ENCODE data around the gene WWOX. TPM values are rescaled to one million over a fixed set of nuclear protein-coding genes. Genes with fewer than 3 reads are reported as not detected.

The WWOX gene
- total RNA-seq, 6 experiments from 2014 or later, result 13.0 to 24.3 (median 16.5) TPM

GRCh38 chr16:78125112-78125844 is 25.8 kb downstream of the WWOX start:
- TF ChIP-seq POLR2A (IDR thresholded peaks at IDR 0.05) (no peak), CTCF (IDR thresholded peaks at IDR 0.05) (no peak)
- Histone ChIP-seq H3K27me3 (no peaks in the 10 kb centered on the region), H3K4me1 (peaks cover 0 to 6% (median 0%) of the 10 kb centered on the region in 4 donors), H3K36me3 (no peaks in the 10 kb centered on the region), H3K4me3 (no peak overlapping the region), H3K9me3 (no peaks in the 10 kb centered on the region), H3K27ac (no peak overlapping the region)
- DNase-seq (no peak), ATAC-seq (no peak)
- WGBS (ENCODE audit: insufficient coverage, low coverage, low lambda C conversion rate, missing lambda C conversion rate), result 92% methylated on average over 12 of the region's 15 CpGs
- intact Hi-C loops (cut with DNase I), result loop anchor here (10.0 kb wide), 1 partner anchor 110 kb away; no protein-coding TSS in a partner anchor

GRCh38 chr16:78126662-78127061 is 27.2 kb downstream of the WWOX start:
- no peak overlapping the region for H3K4me3 ChIP-seq

GRCh38 chr16:78127130-78127529 is 27.7 kb downstream of the WWOX start:
- 58% methylated on average over 4 of the region's 5 CpGs for WGBS (ENCODE audit: insufficient coverage, low coverage, low lambda C conversion rate, missing lambda C conversion rate)
- no peak for ATAC-seq
- intact Hi-C loops (cut with DNase I), result loop anchor here (10.0 kb wide), 1 partner anchor 108 kb away; no protein-coding TSS in a partner anchor

More at GRCh38 chr16:78126662-78127061, 27.2 kb downstream of the WWOX start:
- TF ChIP-seq POLR2A (IDR thresholded peaks at IDR 0.05), result no peak
- TF ChIP-seq CTCF (IDR thresholded peaks at IDR 0.05), result no peak
- no peak for ATAC-seq
- H3K4me1 ChIP-seq, result peaks cover 0 to 6% (median 0%) of the 10 kb centered on the region in 4 donors
- H3K27ac ChIP-seq, result no peak overlapping the region
- H3K9me3 ChIP-seq, result no peaks in the 10 kb centered on the region
- no peaks in the 10 kb centered on the region for H3K27me3 ChIP-seq
- no peaks in the 10 kb centered on the region for H3K36me3 ChIP-seq
- intact Hi-C loops (cut with DNase I), result loop anchor here (10.0 kb wide), 1 partner anchor 108 kb away; no protein-coding TSS in a partner anchor
- WGBS (ENCODE audit: insufficient coverage, low coverage, low lambda C conversion rate, missing lambda C conversion rate), result 72% methylated on average over 3 of the region's 3 CpGs
- no peak for DNase-seq

GRCh38 chr16:78128913-78129312 is 29.5 kb downstream of the WWOX start:
- 74% methylated on average over 8 of the region's 9 CpGs for WGBS (ENCODE audit: insufficient coverage, low coverage, low lambda C conversion rate, missing lambda C conversion rate)
- no peak for ATAC-seq
- intact Hi-C loops (cut with DNase I), result loop anchor here (10.0 kb wide), 1 partner anchor 106 kb away; no protein-coding TSS in a partner anchor

More at GRCh38 chr16:78127130-78127529, 27.7 kb downstream of the WWOX start:
- Histone ChIP-seq H3K27ac (no peak overlapping the region), H3K9me3 (no peaks in the 10 kb centered on the region), H3K4me1 (peaks cover 0 to 6% (median 0%) of the 10 kb centered on the region in 4 donors), H3K4me3 (no peak overlapping the region), H3K27me3 (no peaks in the 10 kb centered on the region), H3K36me3 (no peaks in the 10 kb centered on the region)
- TF ChIP-seq POLR2A (IDR thresholded peaks at IDR 0.05) (no peak), CTCF (IDR thresholded peaks at IDR 0.05) (no peak)
- no peak for DNase-seq

More at GRCh38 chr16:78128913-78129312, 29.5 kb downstream of the WWOX start:
- Histone ChIP-seq H3K9me3 (no peaks in the 10 kb centered on the region), H3K27ac (no peak overlapping the region), H3K4me3 (no peak overlapping the region), H3K27me3 (no peaks in the 10 kb centered on the region), H3K36me3 (no peaks in the 10 kb centered on the region), H3K4me1 (peaks cover 0 to 7% (median 0%) of the 10 kb centered on the region in 4 donors)
- TF ChIP-seq CTCF (IDR thresholded peaks at IDR 0.05) (no peak), POLR2A (IDR thresholded peaks at IDR 0.05) (no peak)
- no peak for DNase-seq

Data from right lobe of liver (tissue), 6 donors.